Gastrocnemius medialis (tissue), 4 donors: ENCODE results near the gene IQGAP3.

Source experiments
- CTCF ChIP-seq, 5 experiments: fragments of 450-650 bp in 3 of 5; fragments of 200-600 bp in 2 of 5; sonication (generic) in 2 of 5; IDR thresholded peaks in 4 of 5; conservative IDR thresholded peaks in 1 of 5; 1 replicate in 4 of 5; 2 replicates in 1 of 5; pipeline ENCODE4 v1.5.1; 2016 to 2019; ENCODE audit warnings: antibody characterized with exemption in 5 of 5, mild to moderate bottlenecking in 3 of 5, moderate library complexity in 3 of 5
- POLR2A ChIP-seq, 2 donors: fragments of 450-650 bp; IDR thresholded peaks; one replicate each; pipeline ENCODE4 v1.6.1; 2017; ENCODE audit warnings: antibody characterized with exemption in 2 of 2, mild to moderate bottlenecking in 2 of 2, moderate library complexity in 2 of 2

GRCh38 chr1:156480016-156480370 lies 92.4 kb downstream of the IQGAP3 start:
- TF ChIP-seq CTCF (IDR thresholded peaks at IDR 0.05 in 4 of 5, conservative IDR thresholded peaks at IDR 0.05 in 1 of 5) (peak in 2 of 5 experiments; percentile 23 to 37), POLR2A (IDR thresholded peaks at IDR 0.05) (no peak)
